Muscle of back (tissue), 10 donors: ENCODE data around the gene JAM2. TPM values are rescaled to one million over a fixed set of nuclear protein-coding genes. Genes with fewer than 3 reads are reported as not detected.

Experiments
- polyA plus RNA-seq, 10 donors: library from polyadenylated mRNA; unstranded; fragments of 120-200 nt; gene quantifications; one replicate each; pipeline ENCODE4 v1.2.1, GENCODE V29; 2013; ENCODE audit not compliant: insufficient read length in 10 of 10

JAM2 gene
- polyA plus RNA-seq, 10 donors, result 31.3 to 55.2 (median 43.1) TPM

Other genes with a start within 250 kb of the JAM2 start
- gene MRPL39, start 31.8 kb upstream of the JAM2 start, polyA plus RNA-seq, result 10 to 100 TPM; 27.3 to 36.0 (median 31.3) TPM
- 100 to 1,000 TPM; 241 to 304 (median 251) TPM for gene ATP5PF, start 95.6 kb downstream of the JAM2 start, polyA plus RNA-seq
- 10 to 100 TPM; 27.4 to 39.6 (median 34.1) TPM for gene GABPA, start 95.7 kb downstream of the JAM2 start, polyA plus RNA-seq